SK-N-MC (cell line): ENCODE measurements around the gene HDC.

ENCODE experiments used
- DNase-seq: peaks from one replicate; pipeline ENCODE4 v3.0.0-alpha.2; 2011; ENCODE audit warnings: low read depth, low spot score
- H3K27ac ChIP-seq: fragments of 200-600 bp; sonication (generic); 2 replicates; pipeline ENCODE4 v1.5.1; 2016; ENCODE audit warnings: mixed run types
- H3K36me3 ChIP-seq: fragments of 200-600 bp; sonication (generic); 2 replicates; pipeline ENCODE4 v1.6.1; 2017; ENCODE audit warnings: antibody characterized with exemption, low read length, mixed read lengths; ENCODE audit not compliant: insufficient read depth
- H3K4me3 ChIP-seq: fragments of 200-600 bp; sonication (generic); 2 replicates; pipeline ENCODE4 v1.5.1; 2016
- H3K9ac ChIP-seq: fragments of 200-600 bp; sonication (generic); 2 replicates; pipeline ENCODE4 v1.8.0; 2017; ENCODE audit warnings: mixed run types, mixed read lengths; ENCODE audit not compliant: insufficient read length
- H3K9me3 ChIP-seq: fragments of 200-600 bp; sonication (generic); 2 replicates; pipeline ENCODE4 v1.6.1; 2017; ENCODE audit warnings: low read depth, mild to moderate bottlenecking, antibody characterized with exemption, low read length, moderate library complexity, mixed read lengths
- EZH2 ChIP-seq: fragments of 200-600 bp; sonication (generic); IDR thresholded peaks from one replicate; pipeline ENCODE4 v1.6.1; 2017; ENCODE audit warnings: antibody characterized with exemption
- FOXP2 ChIP-seq: optimal IDR thresholded peaks from 2 replicates; pipeline ENCODE3; 2011; ENCODE audit warnings: mild to moderate bottlenecking, moderate library complexity; ENCODE audit not compliant: insufficient read depth; ENCODE audit errors: extremely low read length, control extremely low read depth
- POLR2AphosphoS5 ChIP-seq: IDR thresholded peaks from 2 replicates; pipeline ENCODE4 v1.6.1; 2012; ENCODE audit warnings: mild to moderate bottlenecking, low read depth, low read length, borderline replicate concordance

The HDC gene

GRCh38 chr15:50235794-50236193, 29.7 kb downstream of the HDC start:
- DNase-seq: no peak
- TF ChIP-seq FOXP2: no peak
- no peak for TF ChIP-seq POLR2AphosphoS5
- no peak for TF ChIP-seq EZH2
- no peaks in the 10 kb centered on the region for H3K9me3 ChIP-seq
- H3K36me3 ChIP-seq: no peaks in the 10 kb centered on the region
- H3K27ac ChIP-seq: no peak overlapping the region
- no peak overlapping the region for H3K4me3 ChIP-seq
- no peak overlapping the region for H3K9ac ChIP-seq

- H3K36me3 ChIP-seq: no peaks in the 10 kb centered on the region
These were observed 30.8 kb downstream of the HDC start for GRCh38 chr15:50234764-50235163.

GRCh38 chr15:50233192-50233736, 32.3 kb downstream of the HDC start:
- Histone ChIP-seq H3K9me3 (no peaks in the 10 kb centered on the region), H3K36me3 (no peaks in the 10 kb centered on the region), H3K4me3 (no peak overlapping the region), H3K27ac (no peak overlapping the region), H3K9ac (no peak overlapping the region)
- DNase-seq: no peak
- TF ChIP-seq FOXP2 (no peak), EZH2 (no peak), POLR2AphosphoS5 (no peak)

More at GRCh38 chr15:50234764-50235163, 30.8 kb downstream of the HDC start:
- H3K27ac ChIP-seq: no peak overlapping the region
- no peak overlapping the region for H3K4me3 ChIP-seq
- DNase-seq: no peak
- TF ChIP-seq POLR2AphosphoS5 (no peak), EZH2 (no peak), FOXP2 (no peak)
- H3K9me3 ChIP-seq: no peaks in the 10 kb centered on the region
- H3K9ac ChIP-seq: no peak overlapping the region

DNA sequence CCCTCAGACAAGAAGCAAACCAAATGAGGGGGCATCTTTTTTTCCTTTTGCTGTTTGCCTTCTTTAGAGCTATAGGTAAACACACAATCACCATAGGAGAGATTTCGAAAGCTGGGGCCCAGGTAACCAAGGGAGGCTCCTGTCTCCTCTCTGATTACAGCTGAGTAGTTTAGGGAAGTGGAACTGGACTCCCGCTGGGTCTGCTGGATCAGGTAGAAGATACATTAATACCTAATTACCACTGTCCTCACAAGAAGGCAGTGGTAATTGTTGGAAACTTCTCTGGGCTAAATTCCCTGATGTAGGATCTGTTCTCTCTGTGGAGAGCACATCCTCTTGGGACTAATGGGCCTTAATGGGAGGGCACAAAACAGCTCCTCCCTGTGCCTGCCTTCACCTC, 32.7 kb downstream of the HDC start:
- no peak overlapping the region for H3K9ac ChIP-seq
- DNase-seq: no peak

DNA sequence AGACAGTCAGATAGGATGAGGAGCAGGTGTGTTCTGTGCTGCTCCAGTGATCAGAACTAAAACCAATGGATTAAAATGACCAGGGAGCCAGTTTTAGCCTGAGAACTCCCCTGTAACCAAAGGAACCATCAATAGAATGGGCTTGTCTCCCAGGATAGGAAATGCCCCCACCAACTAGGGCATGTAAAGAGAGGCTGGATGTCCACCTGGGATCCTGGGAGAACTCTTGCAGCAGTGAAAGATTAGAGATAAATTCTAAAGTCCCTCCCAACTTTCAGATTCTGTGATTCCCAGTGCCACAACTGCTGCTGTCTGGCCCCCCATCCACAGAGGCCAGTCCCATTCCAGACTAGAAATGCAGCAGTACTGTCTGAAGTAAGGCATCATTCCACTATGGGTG, 33.8 kb downstream of the HDC start:
- Histone ChIP-seq H3K4me3 (no peak overlapping the region), H3K9ac (no peak overlapping the region), H3K36me3 (no peaks in the 10 kb centered on the region), H3K27ac (no peak overlapping the region), H3K9me3 (no peaks in the 10 kb centered on the region)
- no peak for DNase-seq
- TF ChIP-seq EZH2: no peak
- no peak for TF ChIP-seq POLR2AphosphoS5
- no peak for TF ChIP-seq FOXP2

More for the DNA sequence above, 32.7 kb downstream of the HDC start:
- Histone ChIP-seq H3K4me3 (no peak overlapping the region), H3K36me3 (no peaks in the 10 kb centered on the region), H3K27ac (no peak overlapping the region), H3K9me3 (no peaks in the 10 kb centered on the region)
- no peak for TF ChIP-seq EZH2
- no peak for TF ChIP-seq POLR2AphosphoS5
- no peak for TF ChIP-seq FOXP2

DNA sequence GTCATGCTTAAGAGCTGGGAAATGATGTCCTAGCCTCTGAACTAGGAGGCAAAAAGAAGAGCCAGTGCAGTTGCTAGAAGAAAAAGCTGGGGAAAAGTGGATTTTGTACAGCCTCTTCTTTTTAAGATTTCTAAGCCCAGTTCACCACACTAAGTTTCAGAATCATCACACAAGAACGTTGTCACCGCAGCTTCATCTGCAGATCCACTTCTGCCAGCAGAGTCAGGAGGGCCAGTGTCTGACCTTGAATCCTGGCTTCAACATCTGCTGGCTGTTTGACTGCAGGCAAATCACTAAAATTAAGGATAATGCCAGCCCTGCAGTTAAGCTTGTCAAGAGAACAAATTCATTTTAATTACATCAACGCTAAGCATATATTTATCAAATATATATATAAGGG, 36.2 kb downstream of the HDC start:
- Histone ChIP-seq H3K9ac (no peak overlapping the region), H3K9me3 (no peaks in the 10 kb centered on the region), H3K36me3 (no peaks in the 10 kb centered on the region), H3K4me3 (no peak overlapping the region), H3K27ac (no peak overlapping the region)
- TF ChIP-seq EZH2: no peak
- TF ChIP-seq POLR2AphosphoS5: no peak
- no peak for TF ChIP-seq FOXP2
- no peak for DNase-seq

DNA sequence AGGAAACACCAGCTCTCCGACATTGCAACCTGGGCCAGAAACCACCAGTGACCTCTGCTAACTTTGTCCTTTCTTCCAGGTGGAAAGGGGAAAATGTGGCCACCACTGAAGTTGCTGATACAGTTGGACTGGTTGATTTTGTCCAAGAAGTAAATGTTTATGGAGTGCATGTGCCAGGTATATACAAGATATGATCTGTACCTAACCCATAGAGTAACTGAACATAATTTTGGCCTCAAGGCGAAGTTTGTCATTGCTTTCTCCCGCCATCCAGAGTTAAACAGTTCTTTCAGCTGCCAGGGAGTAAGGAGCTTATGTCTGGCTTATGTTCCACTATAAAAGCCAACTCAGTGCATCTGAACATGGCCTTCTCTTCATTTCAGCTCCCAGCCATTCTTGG, 36.7 kb downstream of the HDC start:
- Histone ChIP-seq H3K4me3 (no peak overlapping the region), H3K9me3 (no peaks in the 10 kb centered on the region), H3K27ac (no peak overlapping the region), H3K36me3 (no peaks in the 10 kb centered on the region), H3K9ac (no peak overlapping the region)
- no peak for TF ChIP-seq POLR2AphosphoS5
- no peak for TF ChIP-seq EZH2
- no peak for TF ChIP-seq FOXP2
- no peak for DNase-seq

GRCh38 chr15:50227076-50227475, 38.5 kb downstream of the HDC start:
- no peak overlapping the region for H3K27ac ChIP-seq
- no peaks in the 10 kb centered on the region for H3K36me3 ChIP-seq
- no peak for DNase-seq
- no peak overlapping the region for H3K9ac ChIP-seq
- H3K4me3 ChIP-seq: no peak overlapping the region
- no peak for TF ChIP-seq EZH2
- TF ChIP-seq POLR2AphosphoS5: no peak
- no peak for TF ChIP-seq FOXP2
- H3K9me3 ChIP-seq: no peaks in the 10 kb centered on the region

GRCh38 chr15:50225938-50226337, 39.6 kb downstream of the HDC start:
- Histone ChIP-seq H3K9ac (no peak overlapping the region), H3K27ac (no peak overlapping the region), H3K9me3 (no peaks in the 10 kb centered on the region), H3K4me3 (no peak overlapping the region), H3K36me3 (no peaks in the 10 kb centered on the region)
- no peak for TF ChIP-seq POLR2AphosphoS5
- no peak for TF ChIP-seq FOXP2
- no peak for TF ChIP-seq EZH2
- no peak for DNase-seq

GRCh38 chr15:50225057-50225456, 40.5 kb downstream of the HDC start:
- TF ChIP-seq FOXP2 (no peak), POLR2AphosphoS5 (no peak), EZH2 (no peak)
- Histone ChIP-seq H3K9me3 (no peaks in the 10 kb centered on the region), H3K27ac (no peak overlapping the region), H3K4me3 (no peak overlapping the region), H3K36me3 (no peaks in the 10 kb centered on the region), H3K9ac (no peak overlapping the region)
- DNase-seq: no peak
